HG02571 (cell line): ENCODE data around the gene APEX2.
"Not testable (repeated sequence)": the region's sequence is repeated elsewhere in the genome, so short reads cannot be mapped to it uniquely, and the experiment has no call there.

Experiments
- ATAC-seq: cut with Tn5 transposase; IDR thresholded peaks from one replicate; pipeline ENCODE4 v1.9.1; 2021; ENCODE audit warnings: mild to moderate bottlenecking, moderate library complexity; ENCODE audit not compliant: unreplicated experiment

The APEX2 gene

DNA sequence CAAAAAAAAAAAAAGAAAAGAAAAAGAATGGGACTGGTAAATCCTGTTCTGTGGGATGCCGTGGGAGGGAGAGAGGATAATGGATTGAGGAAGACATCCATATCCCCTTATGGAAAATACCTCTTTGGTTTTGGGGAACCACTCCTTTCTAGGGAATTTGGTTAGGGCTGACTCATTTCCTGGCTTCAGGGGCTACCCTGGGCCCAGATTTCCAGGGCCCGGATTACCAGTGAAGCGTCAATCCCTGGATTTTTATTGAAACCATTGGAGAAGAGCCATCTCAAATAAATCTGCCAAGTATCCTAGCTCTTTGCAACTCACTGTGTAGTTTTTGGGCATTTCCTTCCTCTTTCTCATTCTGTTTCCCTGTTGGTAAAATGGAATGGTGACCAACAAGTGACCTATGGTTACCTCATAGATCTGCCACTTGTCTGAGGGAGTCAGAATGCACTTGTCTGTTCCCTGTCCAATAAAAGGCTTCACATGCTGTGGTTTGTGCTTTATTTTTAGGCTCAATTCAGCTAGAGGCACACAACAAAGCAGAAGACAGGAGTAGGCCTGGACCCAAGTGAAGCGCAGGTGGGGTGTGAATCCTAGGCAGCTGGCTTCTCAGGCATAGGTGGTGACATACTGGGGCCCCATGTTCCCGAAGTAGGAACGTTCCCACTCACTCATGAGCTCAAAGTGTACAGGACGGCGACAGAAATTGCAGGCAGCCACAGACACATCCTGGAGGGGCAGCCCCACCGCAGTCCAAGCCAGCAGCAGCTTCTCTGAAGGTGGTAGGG lies 8.6 kb downstream of the APEX2 start:
- ATAC-seq, result no peak

DNA sequence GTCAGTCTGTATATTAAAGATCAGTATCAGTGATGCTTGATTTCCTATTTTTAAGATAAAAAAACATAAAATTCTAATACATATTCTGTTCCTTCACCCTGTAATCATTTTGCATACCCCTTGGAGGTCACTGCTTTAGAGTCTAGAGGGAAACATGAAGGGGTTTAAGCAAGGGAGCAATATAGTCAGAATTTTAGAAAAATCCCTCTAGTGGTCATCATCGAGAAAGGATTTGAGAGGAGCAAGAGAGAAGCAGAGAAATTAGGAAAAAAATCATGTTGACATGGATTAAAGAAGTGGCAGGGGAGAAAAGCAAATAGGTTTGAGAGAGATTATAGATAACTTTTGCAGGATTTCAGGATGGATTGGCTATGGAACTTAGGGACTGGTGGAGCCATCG lies 11.1 kb downstream of the APEX2 start:
- ATAC-seq, result no peak

DNA sequence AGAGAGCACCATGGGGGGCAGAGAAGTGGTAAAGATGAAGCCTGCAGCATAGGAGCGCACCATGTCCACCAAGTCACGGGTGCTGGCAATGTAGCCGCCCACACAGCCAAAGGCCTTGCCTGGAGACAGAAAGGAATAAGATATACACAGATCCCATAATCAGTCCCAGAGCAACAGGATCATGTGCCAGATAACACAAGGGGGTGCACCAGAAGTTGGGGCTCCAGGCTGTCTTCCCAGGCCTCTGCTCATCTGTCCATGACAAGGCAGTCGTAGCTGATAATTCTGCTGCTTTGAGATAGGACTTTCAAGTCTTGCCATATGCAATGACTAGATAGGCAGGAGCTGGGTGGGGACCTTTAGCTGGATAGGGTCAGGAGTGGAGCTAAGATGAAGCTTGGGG lies 14.7 kb downstream of the APEX2 start:
- ATAC-seq, result no peak

DNA sequence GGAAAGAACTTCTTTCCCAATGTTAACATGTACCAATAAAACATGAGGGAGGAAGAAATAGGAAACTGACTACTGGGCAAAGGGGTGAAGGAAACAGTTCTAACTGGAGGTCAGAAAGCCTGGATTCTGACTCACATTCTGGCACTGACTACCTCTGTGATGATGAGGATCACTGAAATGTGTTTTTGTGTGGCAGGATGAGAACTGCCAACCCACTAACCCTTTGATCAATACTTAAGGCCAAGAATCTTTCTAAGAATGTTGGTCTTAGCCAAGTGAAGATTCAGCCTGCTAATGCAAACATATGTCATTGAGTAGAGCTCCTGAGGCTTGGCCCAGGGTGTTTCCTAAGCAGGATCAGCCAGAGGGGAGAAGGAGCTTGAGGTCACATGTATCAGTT lies 26.0 kb downstream of the APEX2 start:
- ATAC-seq, result no peak

DNA sequence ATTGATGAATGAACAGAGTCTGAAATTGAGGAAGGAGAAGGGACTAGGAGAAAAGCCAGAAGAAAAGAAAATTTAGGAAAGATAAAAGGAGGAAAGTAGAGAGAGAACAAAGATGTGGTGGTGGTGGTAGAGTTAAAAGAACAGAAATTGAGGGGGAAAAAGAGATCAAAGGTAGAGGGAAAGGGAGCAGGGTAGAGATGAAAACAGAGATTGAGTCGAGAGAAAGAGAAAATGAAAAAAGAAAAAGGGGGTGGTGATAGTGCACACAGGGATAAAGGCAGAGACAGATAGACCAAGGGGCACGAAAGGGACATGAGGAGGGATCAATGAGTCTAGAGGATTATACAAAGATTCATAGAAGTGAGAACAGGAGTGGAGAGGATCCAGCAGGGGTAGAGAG lies 26.7 kb downstream of the APEX2 start:
- ATAC-seq, result no peak

DNA sequence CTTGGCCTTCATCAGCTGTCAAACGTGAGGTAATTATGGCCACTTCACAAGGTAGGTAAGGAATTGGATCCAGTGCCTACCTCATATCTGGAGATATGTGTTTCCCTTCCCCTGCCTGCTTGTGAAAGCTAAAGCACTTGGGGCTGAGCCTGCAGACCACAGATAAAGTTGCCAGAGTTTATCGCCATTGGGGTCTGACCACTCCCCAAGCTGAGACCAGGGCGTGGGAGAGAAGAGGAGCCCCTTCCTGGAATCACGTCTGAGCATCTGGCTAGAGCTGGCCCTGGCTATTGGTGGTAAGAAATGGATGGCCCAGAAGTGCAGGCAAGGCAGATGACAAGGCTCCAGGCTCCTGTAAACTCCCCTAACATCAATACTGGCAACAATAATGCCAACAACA lies 27.9 kb downstream of the APEX2 start:
- ATAC-seq, result no peak

DNA sequence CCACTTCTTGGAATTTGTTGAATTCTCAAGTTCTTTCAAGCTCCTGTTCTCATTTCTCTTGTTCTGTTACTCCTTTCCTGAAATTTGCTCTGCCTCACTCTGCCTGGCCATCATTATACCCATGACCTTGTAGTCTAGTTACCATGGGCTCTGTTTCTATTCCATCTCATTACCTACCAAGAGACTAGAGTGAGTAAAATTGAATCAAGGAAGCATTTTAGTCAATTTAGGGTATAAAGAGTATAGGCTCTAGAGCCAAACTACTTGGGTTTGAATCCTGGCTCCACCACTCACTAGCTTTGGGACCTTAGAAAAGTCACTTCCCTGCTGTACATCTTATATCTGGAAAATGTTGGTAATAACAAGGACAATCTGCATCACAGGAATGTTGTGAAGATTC lies 28.4 kb downstream of the APEX2 start:
- no peak for ATAC-seq

DNA sequence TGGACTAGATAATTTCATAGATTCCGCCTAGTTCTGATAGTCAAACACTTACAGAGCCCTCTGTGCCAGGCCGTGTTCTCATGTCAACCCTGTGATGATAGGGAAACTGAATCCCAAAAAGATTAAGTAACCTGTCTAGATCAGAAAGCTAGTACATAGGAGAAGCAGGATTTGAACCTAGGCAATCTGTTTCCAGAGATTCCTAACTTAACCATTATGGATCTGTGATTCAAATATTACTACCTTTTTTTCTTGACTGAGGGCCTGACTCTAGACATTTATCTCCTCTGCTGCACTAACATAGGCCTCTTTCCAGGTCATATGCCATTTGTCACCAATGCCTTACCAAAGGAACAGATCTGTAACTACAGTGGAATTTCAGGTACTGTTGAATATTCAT lies 29.1 kb downstream of the APEX2 start:
- no peak for ATAC-seq

DNA sequence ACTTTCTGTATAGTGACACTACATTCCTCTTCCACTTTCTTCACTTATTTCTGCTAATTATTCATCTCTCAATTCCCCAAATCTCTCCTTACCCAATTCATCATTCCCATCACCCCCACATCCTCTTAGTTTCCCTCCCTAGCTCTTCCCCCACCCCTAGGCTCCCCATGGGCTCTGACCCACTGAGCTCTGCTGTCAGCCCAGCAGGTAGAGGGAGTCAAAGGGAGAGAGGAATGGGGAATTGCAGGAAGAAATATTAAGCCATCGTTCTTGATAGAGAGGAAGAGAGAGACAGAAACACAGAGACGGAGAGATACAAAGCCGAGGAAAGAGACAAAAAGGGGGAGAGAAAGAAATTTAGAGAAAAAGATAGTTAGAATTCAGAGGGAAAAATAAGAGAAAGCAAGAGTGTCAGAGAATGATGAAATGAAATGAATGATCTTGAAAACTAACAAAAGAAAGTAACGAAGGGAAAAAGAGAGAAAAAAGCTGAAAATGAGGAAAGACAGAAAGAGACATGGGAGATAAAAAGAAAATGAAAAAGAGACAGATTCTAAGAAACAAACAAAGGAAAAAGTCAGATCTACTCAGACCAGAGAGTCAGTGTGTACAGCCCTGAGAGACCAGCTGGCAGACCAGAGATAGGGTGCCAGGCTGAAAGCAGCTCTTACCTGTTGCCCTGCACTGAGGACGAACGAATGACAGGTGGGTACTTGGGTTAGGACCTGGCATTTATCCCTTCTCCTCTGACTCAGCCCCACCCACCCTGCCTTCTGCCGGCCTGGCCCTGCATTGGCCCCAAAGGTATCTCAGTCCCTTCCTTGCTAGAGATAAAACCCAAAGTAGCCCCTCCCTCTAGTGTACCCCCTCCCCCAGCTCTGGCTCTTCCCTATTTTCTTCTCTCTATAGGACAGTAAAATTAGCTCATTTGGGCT lies 30.4 kb downstream of the APEX2 start, which contains the start of gene ALAS2:
ALAS2 (minus strand) TSS at position 707 of the 935 bp plus-strand sequence. CDS start 4,977 bp downstream, outside the sequence.
- ATAC-seq, result no peak

DNA sequence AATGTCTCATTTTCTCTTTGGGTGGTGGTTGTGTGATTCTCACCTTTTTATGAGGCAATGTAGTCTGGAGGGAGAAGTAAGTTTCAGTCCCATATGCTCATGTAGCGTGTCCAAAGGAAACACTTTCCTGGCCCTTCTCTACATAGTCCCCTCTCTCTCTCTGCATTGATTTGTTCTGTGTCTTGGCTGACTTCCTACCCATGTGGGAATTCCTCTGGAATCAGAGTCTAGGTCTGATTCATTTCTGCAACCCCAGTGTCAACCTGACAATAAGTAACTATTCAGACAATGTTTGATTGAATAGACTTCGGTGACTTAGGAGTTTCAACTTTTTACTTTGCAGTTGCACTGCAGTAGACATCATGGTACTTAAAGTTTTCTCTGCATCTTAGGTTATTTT lies 33.3 kb downstream of the APEX2 start:
- no peak for ATAC-seq

DNA sequence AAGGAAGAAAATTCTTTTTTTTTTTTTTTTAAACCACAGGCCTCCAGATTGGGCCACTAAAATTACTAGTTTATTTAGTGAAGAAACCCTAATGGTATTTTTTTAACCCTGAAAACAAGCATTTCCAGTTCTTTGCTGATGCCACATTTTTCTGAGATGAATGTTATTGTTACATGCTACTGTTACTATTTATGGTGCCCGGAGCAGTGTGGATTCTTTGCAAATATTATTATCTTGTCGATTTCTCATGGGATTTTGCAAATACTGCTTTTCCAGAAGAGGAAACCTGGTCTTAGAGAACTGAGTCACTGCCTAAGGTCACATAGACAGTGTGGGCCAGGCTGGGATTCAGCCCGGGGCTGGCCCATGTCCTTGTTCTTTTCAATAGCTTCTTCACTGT lies 39.3 kb downstream of the APEX2 start:
- ATAC-seq, result no peak

DNA sequence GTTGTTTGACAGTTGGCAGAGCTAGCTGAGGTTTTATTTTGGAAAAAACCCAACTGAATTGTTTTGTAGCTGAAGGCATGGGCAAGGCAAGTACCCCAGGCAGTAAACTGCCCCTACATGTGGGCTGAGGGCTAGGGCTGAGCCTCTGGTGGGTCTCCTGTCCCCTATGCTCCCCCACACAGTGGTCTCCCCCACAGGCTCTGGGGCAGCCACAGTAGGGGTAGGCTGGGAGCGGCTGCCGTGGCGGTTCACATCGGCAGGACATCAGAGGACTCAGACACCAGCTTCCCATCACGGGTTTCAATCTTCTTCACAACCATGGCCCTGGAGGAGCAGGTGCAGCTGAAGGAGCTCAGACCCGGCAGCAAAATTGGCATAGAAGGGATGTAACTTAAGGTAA lies 41.4 kb downstream of the APEX2 start:
- no peak for ATAC-seq

DNA sequence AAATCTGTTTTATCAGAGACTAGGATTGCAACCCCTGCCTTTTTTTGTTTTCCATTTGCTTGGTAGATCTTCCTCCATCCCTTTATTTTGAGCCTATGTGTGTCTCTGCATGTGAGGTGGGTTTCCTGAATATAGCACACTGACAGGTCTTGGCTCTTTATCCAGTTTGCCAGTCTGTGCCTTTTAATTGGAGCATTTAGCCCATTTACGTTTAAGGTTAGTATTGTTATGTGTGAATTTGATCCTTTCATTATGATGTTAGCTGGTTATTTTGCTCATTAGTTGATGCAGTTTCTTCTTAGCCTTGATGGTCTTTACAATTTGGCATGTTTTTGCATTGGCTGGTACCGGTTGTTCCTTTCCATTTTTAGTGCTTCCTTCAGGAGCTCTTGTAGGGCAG lies 50.4 kb downstream of the APEX2 start:
- ATAC-seq, result not testable (repeated sequence)

DNA sequence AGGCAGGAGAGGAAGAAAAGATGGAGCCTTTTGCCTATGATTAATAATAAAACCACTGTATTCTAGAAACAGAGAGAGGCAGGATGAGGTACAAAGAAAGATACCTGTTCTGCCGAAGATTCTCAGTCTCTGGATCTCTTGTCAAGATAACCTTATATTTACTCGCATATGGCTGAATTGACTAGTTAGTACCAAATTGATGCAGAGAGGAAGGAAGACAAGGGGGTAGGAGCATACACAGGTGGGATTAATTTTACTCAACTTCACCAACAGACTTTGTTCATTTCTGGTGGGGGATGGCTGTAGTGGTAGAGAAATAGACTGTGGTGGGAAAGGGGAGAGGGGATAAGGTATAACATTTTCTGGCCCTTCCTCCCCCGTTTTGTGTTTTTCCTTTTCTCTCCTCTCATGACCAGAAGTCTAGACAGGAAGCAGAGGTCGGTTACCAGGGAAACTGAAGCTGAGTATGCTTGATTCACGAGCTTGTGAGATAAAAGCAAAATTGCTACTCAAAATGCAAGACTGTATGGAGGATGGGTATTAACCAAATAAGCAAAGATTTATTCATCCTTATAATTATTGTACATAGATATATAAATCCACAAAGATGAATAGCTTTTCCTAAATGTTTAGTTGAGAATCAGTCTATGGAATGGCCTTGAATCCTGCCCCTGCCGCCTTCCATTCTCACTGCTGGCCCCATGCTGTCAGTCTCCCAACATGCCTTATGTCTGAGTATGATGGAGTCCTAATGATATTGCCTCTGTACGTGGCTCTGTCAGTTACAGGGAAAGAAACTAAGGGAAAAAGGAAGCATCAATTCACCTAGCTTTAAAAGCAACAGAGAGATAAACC lies 56.9 kb downstream of the APEX2 start:
- no peak for ATAC-seq

DNA sequence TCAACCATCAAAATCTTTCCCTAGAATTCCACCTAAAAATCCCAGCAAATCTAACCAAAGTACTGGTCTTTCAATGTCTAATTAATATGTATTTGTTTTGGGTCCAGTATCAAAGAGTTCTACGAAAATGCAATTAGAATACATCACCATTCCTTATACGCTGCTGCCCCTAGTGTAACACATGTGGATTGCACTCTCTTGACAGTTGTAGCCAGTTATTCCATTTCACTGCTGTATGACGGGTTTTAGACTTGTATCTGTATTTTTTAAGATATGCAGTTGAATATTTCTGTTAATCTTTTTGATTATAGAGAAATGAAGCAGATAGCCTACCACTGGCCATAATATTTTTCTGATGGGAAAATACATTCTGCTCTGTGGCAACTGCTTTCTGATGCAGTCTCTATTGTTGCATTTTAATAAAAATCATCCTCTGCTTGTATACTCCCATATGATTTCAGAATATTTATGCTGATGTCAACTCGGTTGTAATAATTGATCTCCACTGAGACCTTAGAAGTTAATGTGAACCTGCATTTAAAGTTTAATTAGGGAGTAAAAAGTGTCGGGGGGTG lies 57.6 kb downstream of the APEX2 start:
- ATAC-seq, result no peak
